HL-60/S4 (cell line): ENCODE results near the gene PBRM1.

Source experiments
- in situ Hi-C: fragments of 300-500 bp; cut with MboI; formaldehyde crosslinking; loops from 2 replicates; pipeline ENCODE4 v1.14.3; 2022; ENCODE audit warnings: low sequenced_read_pairs

Gene PBRM1

GRCh38 chr3:52525680-52526561 is 159.8 kb downstream of the PBRM1 start:
- in situ Hi-C loops: no loop called here

- in situ Hi-C loops: no loop called here
These were observed 160.7 kb downstream of the PBRM1 start for GRCh38 chr3:52524752-52525679.

GRCh38 chr3:52524258-52524751 is 161.4 kb downstream of the PBRM1 start:
- in situ Hi-C loops: no loop called here

- in situ Hi-C loops: no loop called here
These were observed 162.1 kb downstream of the PBRM1 start for GRCh38 chr3:52523386-52524257.

- in situ Hi-C loops: no loop called here
These were observed 163.0 kb downstream of the PBRM1 start for GRCh38 chr3:52522651-52523251.

GRCh38 chr3:52521881-52522650 is 163.6 kb downstream of the PBRM1 start:
- in situ Hi-C loops: no loop called here

GRCh38 chr3:52521488-52521824 is 164.3 kb downstream of the PBRM1 start:
- in situ Hi-C loops: no loop called here

GRCh38 chr3:52520716-52521487 is 164.8 kb downstream of the PBRM1 start:
- in situ Hi-C loops: no loop called here

- in situ Hi-C loops: no loop called here
These were observed 165.5 kb downstream of the PBRM1 start for GRCh38 chr3:52520141-52520667.

- in situ Hi-C loops: no loop called here
These were observed 166.1 kb downstream of the PBRM1 start for GRCh38 chr3:52519445-52520140.

- in situ Hi-C loops: no loop called here
These were observed 166.8 kb downstream of the PBRM1 start for GRCh38 chr3:52518723-52519444.

- in situ Hi-C loops: no loop called here
These were observed 167.7 kb downstream of the PBRM1 start for GRCh38 chr3:52517796-52518722.

GRCh38 chr3:52516509-52517195 is 169.1 kb downstream of the PBRM1 start:
- in situ Hi-C loops: no loop called here

GRCh38 chr3:52515192-52515591 is 170.5 kb downstream of the PBRM1 start:
- in situ Hi-C loops: no loop called here

GRCh38 chr3:52514576-52514975 is 171.1 kb downstream of the PBRM1 start:
- in situ Hi-C loops: no loop called here

- in situ Hi-C loops: no loop called here
These were observed 172.4 kb downstream of the PBRM1 start for GRCh38 chr3:52513281-52513680.
